ENCODE data around the gene HS1BP3. TPM values are rescaled to one million over a fixed set of nuclear protein-coding genes. Genes with fewer than 3 reads are reported as not detected.
A peak's percentile ranks its signal among the peaks of the same experiment; 100 is the strongest.

HS1BP3 gene
- polyA plus RNA-seq, 2 of the 4 experiments (the other 2 are of a cell fraction), result 12.4 to 23.5 TPM

DNA sequence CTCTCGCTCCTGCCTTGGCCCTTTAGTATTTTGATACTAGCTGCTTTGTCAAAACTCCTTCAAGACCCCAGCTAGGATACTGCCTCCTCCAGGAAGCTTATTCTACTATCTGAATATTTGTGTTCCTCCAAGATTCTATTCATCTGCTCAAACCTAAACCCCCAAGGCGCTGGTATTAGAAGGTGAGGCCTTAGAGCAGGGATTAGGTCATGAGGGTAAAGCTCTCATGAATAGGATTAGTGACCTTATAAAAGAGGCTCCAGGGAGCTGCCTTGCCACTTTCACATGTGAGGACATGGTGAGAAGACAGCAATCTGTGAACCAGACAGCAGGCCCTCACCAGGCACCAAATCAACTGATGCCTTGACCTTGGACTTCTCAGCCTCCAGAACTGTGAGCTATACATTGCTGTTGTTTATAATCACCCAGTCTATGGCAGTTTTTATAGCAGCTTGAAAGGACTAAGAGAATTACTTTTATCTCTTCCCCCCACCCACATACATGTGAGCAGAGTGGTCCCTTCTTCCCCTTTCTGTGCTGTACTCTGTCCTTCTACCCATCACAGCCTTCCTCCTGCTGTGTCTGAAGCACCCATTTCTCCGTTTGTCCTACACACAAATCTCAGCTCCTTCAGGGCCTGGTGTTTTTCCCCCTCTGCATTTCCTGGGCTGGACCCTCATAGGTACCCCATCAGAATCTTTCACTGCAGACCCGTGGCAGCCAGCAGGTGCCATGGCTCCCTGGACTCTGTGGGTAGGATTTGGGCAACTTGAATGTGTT lies 54.5 kb downstream of the HS1BP3 start:
- TF ChIP-seq POLR2A (IDR thresholded peaks at IDR 0.05; ENCODE audit: low read length) (no peak), MAZ (IDR thresholded peaks at IDR 0.05; ENCODE audit: borderline replicate concordance, low read depth, low read length) (no peak), NFE2L2 (conservative IDR thresholded peaks at IDR 0.05; ENCODE audit: low read length) (no peak), FOSB (CRISPR knock-in tag; IDR thresholded peaks at IDR 0.05) (no peak), FOSL2 (IDR thresholded peaks at IDR 0.05) (no peak), FOSL2 (CRISPR knock-in tag; IDR thresholded peaks at IDR 0.05) (no peak), SMC3 (IDR thresholded peaks at IDR 0.05) (no peak), RCOR1 (IDR thresholded peaks at IDR 0.05; ENCODE audit: low read depth, low read length) (no peak), TFCP2L1 (CRISPR knock-in tag; IDR thresholded peaks at IDR 0.05) (no peak), GATA3 (IDR thresholded peaks at IDR 0.05; ENCODE audit: borderline replicate concordance) (no peak), HOXB5 (CRISPR knock-in tag; IDR thresholded peaks at IDR 0.05) (no peak), HEYL (CRISPR knock-in tag; IDR thresholded peaks at IDR 0.05) (no peak), BHLHE40 (IDR thresholded peaks at IDR 0.05; ENCODE audit: low read depth, low read length) (no peak), PHF8 (IDR thresholded peaks at IDR 0.05; ENCODE audit: borderline replicate concordance, low read depth) (no peak), ZNF302 (CRISPR knock-in tag; IDR thresholded peaks at IDR 0.05) (no peak), HDAC2 (IDR thresholded peaks at IDR 0.05) (no peak), JUN (IDR thresholded peaks at IDR 0.05) (no peak)
- TF ChIP-seq, protein P1, sequence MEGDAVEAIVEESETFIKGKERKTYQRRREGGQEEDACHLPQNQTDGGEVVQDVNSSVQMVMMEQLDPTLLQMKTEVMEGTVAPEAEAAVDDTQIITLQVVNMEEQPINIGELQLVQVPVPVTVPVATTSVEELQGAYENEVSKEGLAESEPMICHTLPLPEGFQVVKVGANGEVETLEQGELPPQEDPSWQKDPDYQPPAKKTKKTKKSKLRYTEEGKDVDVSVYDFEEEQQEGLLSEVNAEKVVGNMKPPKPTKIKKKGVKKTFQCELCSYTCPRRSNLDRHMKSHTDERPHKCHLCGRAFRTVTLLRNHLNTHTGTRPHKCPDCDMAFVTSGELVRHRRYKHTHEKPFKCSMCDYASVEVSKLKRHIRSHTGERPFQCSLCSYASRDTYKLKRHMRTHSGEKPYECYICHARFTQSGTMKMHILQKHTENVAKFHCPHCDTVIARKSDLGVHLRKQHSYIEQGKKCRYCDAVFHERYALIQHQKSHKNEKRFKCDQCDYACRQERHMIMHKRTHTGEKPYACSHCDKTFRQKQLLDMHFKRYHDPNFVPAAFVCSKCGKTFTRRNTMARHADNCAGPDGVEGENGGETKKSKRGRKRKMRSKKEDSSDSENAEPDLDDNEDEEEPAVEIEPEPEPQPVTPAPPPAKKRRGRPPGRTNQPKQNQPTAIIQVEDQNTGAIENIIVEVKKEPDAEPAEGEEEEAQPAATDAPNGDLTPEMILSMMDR (IDR thresholded peaks at IDR 0.05), result no peak
- TF ChIP-seq, protein P2, sequence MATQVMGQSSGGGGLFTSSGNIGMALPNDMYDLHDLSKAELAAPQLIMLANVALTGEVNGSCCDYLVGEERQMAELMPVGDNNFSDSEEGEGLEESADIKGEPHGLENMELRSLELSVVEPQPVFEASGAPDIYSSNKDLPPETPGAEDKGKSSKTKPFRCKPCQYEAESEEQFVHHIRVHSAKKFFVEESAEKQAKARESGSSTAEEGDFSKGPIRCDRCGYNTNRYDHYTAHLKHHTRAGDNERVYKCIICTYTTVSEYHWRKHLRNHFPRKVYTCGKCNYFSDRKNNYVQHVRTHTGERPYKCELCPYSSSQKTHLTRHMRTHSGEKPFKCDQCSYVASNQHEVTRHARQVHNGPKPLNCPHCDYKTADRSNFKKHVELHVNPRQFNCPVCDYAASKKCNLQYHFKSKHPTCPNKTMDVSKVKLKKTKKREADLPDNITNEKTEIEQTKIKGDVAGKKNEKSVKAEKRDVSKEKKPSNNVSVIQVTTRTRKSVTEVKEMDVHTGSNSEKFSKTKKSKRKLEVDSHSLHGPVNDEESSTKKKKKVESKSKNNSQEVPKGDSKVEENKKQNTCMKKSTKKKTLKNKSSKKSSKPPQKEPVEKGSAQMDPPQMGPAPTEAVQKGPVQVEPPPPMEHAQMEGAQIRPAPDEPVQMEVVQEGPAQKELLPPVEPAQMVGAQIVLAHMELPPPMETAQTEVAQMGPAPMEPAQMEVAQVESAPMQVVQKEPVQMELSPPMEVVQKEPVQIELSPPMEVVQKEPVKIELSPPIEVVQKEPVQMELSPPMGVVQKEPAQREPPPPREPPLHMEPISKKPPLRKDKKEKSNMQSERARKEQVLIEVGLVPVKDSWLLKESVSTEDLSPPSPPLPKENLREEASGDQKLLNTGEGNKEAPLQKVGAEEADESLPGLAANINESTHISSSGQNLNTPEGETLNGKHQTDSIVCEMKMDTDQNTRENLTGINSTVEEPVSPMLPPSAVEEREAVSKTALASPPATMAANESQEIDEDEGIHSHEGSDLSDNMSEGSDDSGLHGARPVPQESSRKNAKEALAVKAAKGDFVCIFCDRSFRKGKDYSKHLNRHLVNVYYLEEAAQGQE (IDR thresholded peaks at IDR 0.05), result no peak
- TF ChIP-seq, protein P3, sequence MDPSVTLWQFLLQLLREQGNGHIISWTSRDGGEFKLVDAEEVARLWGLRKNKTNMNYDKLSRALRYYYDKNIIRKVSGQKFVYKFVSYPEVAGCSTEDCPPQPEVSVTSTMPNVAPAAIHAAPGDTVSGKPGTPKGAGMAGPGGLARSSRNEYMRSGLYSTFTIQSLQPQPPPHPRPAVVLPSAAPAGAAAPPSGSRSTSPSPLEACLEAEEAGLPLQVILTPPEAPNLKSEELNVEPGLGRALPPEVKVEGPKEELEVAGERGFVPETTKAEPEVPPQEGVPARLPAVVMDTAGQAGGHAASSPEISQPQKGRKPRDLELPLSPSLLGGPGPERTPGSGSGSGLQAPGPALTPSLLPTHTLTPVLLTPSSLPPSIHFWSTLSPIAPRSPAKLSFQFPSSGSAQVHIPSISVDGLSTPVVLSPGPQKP (IDR thresholded peaks at IDR 0.05; ENCODE audit: low read depth, low read length), result no peak
- TF ChIP-seq, protein P4, sequence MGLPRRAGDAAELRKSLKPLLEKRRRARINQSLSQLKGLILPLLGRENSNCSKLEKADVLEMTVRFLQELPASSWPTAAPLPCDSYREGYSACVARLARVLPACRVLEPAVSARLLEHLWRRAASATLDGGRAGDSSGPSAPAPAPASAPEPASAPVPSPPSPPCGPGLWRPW (IDR thresholded peaks at IDR 0.05), result no peak
- ATAC-seq (no peak), DNase-seq (ENCODE audit: low read depth in 1 of 2, low spot score in 1 of 2) (no peak), FAIRE-seq (no peak)
- Histone ChIP-seq H3K27ac (peak overlapping the region; percentile 75 to 89; a peak in 5 of 6 replicates), H3K9me3 (no peaks in the 10 kb centered on the region), H3K4me1 (peaks cover 55% of the 10 kb centered on the region), H3K4me2 (peak overlapping the region; percentile 12; the same call in 1 of the 3 replicates), H3K4me3 (no peak overlapping the region)
- WGBS (ENCODE audit: missing lambda C conversion rate), result 82% methylated on average over 4 of the region's 4 CpGs
- POLR2A ChIA-PET, result interaction anchor here (0.5 to 7.3 kb wide), 2 partner anchors 41 to 149 kb away, joined by 3 to 51 read pairs; partner anchors contain the start of gene RHOB
- CTCF ChIA-PET, result interaction anchor here (0.8 to 12.0 kb wide), 16 partner anchors 9 to 198 kb away, joined by 3 to 112 read pairs (median 4); partner anchors contain the start of gene HS1BP3

Measured in A549 (cell line).